ENCODE data around the gene CAP1.

CAP1 gene

DNA sequence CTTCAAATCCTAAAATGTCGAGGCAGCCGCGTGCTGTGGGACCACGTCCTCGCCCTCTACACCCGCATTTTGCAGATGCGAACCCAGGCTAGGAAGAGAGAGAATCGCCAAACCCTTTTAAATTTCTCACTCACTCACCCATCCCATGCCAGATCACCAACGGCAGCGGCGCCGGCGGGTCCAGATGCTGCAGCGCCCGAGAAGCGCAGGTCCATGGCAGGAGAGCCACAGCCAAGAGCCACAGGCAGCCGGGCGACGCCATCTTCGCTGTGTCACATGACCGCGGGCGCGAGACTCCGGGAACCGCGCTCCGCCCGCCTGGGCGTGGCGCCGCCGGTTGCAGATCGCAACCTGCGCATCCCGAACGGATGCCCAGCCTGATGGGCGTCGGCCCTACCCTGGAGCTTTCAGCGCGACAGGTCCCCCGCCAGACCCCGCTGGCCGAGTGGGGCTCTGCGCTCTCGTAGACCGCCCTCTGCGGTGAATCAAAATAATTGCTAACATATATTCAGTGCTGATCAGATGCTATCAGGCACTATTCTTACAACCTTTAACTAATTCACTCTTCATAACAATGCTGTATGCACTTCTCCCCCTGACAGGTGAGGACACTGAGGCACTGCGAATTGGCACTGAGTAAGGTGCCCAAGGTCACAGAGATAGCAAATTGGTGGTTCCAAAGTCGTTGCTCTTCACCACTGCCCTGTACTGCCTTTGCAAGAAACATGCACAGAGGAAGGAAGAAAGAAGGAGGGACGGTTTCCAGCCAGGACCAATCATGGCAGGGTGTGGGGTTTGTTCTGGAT is 56.7 kb downstream of the CAP1 start, which contains the start of gene PPT1:
Gene PPT1, minus strand, starts transcription at position 276 of the 806 bp plus-strand sequence. Its CDS starts 14 bp downstream, at position 262.
- no peak for DNase-seq

DNA sequence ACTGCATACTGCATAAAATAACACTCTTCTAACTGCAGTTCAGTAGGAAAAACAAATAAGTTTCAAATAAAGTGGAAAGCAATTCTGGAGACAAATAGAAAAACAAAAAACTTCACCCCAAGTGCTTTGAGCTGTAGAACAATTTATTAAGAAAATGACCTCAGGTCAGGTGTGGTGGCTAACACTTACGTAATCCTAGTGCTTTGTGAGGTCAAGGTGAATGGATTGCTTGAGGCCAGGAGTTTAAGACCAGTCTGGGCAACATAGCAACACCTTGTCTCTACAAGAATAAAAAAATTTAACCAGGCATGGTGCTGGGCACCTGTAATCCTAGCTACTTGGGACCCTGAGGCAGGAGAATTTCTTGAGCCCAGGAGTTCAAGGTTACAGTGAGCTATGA is 61.5 kb downstream of the CAP1 start:
- DNase-seq: no peak

DNA sequence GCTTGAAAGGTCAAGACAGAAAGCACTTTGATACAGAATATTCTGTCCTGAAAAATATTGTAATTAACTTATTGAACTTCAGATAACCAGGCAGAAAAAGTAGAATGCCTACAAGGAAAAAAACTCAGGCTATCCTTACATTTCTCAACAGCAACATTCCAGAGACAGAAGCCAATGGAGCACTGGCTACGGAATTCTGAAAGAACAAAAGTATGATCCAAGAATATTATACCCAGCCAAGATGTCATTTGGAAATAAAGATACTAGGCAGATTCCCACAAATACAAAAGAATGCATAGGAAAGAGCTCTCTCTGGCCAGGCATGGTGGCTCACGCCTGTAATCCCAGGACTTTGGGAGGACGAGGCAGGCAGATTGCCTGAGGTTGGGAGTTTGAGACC is 62.4 kb downstream of the CAP1 start:
- DNase-seq: no peak

DNA sequence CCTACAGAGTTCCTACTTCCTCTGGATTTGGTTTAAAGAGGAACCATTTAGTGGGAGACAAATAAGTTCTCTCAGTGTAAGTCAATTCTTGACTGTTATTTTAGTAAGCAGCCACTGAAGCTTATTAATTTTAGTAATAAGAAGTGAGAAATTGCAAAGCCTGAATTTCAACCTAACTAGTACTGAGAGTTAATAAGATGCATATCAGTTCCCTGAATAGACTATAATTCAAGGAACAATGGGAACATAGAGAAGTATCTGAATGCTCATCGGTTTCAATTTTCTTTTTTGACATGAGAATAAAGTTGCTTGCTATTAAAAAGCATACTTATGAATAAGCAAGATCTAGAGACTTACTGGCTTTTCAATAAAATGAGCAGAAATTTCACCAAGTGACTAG is 64.5 kb downstream of the CAP1 start:
- no peak for DNase-seq

DNA sequence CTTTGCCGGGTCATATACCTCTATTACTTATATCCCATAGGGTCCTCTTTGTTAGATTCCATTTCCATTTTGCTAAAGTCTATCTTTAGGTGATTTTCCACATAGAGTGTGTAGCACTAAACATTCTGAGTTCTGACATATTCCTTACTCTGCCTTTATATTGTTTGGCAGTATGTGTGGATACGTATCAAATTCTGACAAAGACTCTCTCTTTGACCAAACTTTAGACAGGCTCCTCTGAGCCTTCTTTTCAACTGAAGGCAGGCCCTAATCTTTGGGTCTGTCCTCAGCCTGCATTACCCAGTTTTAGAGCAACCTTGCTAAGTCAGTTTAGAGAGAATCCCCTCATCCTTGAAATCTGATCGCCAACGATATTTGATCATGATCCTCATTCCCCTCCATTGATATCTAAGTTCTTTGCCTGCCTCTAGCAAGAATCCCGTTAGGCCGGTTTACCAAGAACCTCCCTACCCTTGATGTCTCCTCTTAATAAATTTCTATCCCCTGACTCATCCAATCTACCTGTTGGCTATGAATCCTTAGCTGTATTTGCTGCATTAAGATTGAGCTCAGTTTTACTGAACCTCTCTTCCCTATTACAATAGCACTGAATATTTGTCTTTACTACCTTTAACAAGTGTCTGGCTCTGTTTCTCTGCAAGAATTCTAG is 66.9 kb downstream of the CAP1 start:
- DNase-seq: no peak

DNA sequence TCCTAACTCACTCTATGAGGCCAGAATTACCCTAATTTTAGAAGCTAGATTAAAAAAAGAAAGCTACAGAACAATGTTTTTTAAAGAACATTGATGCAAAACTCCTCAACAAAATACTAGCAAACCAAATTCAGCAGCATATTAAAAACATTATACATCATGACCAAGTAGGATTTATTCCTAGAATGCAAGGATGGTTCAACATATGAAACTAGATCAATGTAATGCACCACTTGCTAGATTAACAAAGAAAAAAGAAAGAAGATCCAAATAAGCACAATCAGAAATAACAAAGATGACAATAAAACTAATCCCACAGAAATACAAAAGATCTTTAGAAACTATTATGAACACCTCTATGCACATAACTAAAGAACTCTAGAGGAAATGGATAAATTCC is 69.9 kb downstream of the CAP1 start:
- no peak for DNase-seq

DNA sequence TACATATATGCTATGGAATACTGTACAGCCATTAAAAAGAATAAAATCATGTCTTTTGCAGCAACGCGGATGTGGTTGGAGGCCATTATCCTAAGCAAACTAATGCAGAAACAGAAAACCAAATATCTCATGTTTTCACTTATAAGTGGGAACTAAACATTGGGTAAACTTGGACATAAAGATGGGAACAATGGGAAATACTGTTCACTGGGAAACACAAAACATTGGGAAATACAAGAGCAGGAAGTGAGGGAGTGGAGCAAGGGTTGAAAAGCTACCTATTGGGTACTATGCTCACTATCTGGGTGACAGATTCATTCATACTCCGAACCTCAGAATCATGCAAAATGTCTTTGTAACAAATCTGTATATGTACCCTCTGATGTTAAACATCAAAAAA is 73.9 kb downstream of the CAP1 start:
- no peak for DNase-seq

DNA sequence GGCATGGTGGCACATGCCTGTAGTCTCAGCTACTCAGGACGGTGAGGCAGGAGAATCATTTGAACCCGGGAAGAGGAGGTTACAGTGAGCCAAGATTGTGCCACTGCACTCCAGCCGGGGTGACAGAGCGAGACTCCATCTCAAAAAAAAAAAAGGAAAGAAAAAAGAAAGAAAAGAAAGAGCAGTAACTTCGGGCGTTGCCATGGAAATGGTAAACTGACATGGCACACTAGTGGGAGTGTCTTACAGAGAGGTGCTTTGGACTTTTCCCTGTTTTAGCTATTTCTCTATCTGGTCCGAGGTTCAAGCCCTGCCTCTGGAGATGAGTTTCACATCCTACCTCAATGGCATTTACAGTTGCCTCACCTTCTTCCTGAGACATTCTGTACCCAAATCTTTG is 79.6 kb downstream of the CAP1 start:
- no peak for DNase-seq

Data from SIG-M5 (cell line).